ENCODE measurements around the gene SLC66A2. TPM values are rescaled to one million over a fixed set of nuclear protein-coding genes. Genes with fewer than 3 reads are reported as not detected.

The SLC66A2 gene
- total RNA-seq, 6 experiments from 2014 or later = 61.6 to 140 (median 95.8) TPM

DNA sequence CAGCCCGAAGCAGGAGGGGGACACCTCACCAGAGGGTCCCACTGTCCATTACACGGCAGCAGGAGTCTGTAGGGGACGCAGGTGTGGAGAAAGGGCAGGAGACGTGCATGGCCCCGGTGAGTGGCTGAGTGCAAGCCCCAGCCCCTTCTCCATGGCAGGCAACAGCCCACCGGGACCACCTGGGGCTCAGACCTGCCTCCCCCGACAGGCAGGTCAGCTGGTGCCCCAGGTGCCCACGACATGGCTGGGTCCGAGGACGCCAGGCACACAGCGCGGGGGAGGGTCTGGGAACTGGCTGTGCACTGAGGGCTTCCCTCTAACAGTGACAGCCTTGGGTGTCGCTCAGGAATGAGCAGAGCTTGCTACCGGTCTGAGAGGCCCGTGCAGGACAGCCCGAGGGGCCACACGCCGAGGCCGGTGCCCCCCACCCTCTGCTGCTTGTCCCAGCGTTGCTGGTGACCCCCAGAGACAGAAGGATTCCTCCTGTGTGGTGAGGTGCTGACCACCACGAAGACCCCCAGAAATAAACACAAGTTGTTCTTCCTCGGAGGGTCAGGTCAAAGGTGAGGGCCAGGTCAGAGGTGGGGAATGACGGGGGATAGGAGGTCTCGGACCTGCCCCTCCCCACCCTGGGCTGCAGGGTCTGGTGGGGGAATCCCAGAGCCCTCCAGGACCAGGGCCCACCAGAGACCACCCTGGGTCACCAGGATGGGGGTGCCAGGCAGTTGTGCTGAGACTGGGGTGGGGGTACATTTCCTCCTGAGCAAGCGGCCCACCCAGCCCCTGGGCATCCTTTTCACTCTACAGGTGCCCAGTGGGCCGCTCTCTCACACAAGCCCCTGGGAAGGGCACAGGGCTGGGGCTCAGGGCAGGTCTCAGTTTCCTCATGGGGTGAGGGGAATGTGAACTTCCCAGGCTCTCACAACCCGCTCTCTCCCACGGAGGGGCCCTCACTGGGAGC lies 50.6 kb downstream of the SLC66A2 start:
- peak in 3 of 4 donors; percentile 7 to 27 (median 12) for ATAC-seq
- DNase-seq = peak in 1 of 3 donors; percentile 46
- WGBS (ENCODE audit: insufficient coverage, low coverage, low lambda C conversion rate, missing lambda C conversion rate) = 75% methylated on average over 6 of the region's 28 CpGs
- H3K27me3 ChIP-seq = no peaks in the 10 kb centered on the region
- H3K4me1 ChIP-seq = no peaks in the 10 kb centered on the region
- no peak overlapping the region for H3K4me3 ChIP-seq
- no peak for TF ChIP-seq POLR2A (IDR thresholded peaks at IDR 0.05)
- TF ChIP-seq, protein P1, sequence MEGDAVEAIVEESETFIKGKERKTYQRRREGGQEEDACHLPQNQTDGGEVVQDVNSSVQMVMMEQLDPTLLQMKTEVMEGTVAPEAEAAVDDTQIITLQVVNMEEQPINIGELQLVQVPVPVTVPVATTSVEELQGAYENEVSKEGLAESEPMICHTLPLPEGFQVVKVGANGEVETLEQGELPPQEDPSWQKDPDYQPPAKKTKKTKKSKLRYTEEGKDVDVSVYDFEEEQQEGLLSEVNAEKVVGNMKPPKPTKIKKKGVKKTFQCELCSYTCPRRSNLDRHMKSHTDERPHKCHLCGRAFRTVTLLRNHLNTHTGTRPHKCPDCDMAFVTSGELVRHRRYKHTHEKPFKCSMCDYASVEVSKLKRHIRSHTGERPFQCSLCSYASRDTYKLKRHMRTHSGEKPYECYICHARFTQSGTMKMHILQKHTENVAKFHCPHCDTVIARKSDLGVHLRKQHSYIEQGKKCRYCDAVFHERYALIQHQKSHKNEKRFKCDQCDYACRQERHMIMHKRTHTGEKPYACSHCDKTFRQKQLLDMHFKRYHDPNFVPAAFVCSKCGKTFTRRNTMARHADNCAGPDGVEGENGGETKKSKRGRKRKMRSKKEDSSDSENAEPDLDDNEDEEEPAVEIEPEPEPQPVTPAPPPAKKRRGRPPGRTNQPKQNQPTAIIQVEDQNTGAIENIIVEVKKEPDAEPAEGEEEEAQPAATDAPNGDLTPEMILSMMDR (IDR thresholded peaks at IDR 0.05) = no peak
- intact Hi-C loops (cut with DNase I) = no loop called here
- H3K9me3 ChIP-seq = peaks cover 0 to 16% (median 4%) of the 10 kb centered on the region in 4 donors
- H3K27ac ChIP-seq = no peak overlapping the region
- H3K36me3 ChIP-seq = peaks cover 0 to 18% (median 8%) of the 10 kb centered on the region in 4 donors

DNA sequence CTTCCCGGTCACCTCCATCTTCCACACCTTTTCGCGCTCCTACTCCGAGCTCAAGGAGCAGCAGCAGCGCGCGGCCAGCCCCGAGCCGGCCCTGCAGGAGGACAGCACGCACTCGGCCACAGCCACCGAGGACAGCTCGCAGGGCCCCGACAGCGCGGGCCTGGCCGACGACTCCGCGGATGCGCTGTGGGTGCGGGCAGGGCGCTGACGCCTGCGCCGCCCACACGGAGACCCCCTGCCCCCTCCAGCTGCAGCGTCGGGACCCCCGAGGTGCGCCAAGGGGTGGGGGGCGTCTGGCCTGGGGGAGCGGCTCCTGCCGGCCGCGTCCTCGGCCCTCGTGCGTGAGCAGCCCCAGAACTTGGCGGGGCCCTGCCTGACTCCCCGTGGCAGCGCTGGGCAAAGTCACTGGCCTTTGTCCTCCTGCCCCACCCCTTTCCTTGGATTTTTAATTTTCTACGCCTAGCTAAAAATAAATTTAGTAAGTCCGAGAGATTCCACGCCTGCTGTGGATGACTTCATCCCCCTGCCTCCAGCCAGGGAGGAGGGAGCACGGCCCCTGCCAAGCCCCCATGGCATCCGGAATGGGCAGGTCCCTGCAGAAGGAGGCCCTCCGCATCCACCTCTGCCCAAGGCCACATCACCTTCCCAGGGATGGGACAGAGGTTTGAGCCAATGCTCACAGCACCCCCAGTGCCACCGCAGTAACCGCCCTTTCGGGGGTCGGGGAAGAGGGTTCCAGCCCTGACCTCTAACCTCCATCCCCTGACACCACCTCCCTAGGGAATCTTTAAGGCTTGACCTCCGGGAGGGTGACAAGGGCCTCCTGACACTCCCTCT lies 51.6 kb downstream of the SLC66A2 start:
- intact Hi-C loops (cut with DNase I) = no loop called here
- Histone ChIP-seq H3K27ac (no peak overlapping the region), H3K9me3 (peaks cover 0 to 17% (median 7%) of the 10 kb centered on the region in 4 donors), H3K27me3 (no peaks in the 10 kb centered on the region), H3K4me3 (no peak overlapping the region), H3K36me3 (peaks cover 0 to 18% (median 8%) of the 10 kb centered on the region in 4 donors), H3K4me1 (no peaks in the 10 kb centered on the region)
- TF ChIP-seq, protein P1 (IDR thresholded peaks at IDR 0.05) = no peak
- no peak for TF ChIP-seq POLR2A (IDR thresholded peaks at IDR 0.05)
- DNase-seq (peak in 2 of 3 donors; percentile 50 to 51), ATAC-seq (peak in 2 of 4 donors; percentile 4 to 11)
- WGBS (ENCODE audit: insufficient coverage, low coverage, low lambda C conversion rate, missing lambda C conversion rate) = 64% methylated on average over 5 of the region's 53 CpGs

DNA sequence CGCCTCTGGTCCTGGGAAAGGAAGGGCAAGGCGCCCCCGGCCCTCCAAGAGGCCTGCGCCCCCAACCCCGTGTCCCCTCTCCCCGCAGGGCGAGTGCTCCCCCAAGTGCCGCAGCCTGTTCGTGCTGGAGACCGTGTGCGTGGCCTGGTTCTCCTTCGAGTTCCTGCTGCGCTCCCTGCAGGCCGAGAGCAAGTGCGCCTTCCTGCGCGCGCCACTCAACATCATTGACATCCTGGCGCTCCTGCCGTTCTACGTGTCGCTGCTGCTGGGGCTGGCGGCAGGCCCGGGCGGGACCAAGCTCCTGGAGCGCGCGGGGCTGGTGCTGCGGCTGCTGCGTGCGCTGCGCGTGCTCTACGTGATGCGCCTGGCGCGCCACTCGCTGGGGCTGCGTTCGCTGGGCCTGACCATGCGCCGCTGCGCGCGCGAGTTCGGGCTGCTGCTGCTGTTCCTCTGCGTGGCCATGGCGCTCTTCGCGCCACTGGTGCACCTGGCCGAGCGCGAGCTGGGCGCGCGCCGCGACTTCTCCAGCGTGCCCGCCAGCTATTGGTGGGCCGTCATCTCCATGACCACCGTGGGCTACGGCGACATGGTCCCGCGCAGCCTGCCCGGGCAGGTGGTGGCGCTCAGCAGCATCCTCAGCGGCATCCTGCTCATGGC lies 52.4 kb downstream of the SLC66A2 start:
- intact Hi-C loops (cut with DNase I) = no loop called here
- WGBS (ENCODE audit: insufficient coverage, low coverage, low lambda C conversion rate, missing lambda C conversion rate) = 73% methylated on average over 3 of the region's 70 CpGs
- Histone ChIP-seq H3K4me1 (no peaks in the 10 kb centered on the region), H3K9me3 (peaks cover 0 to 17% (median 7%) of the 10 kb centered on the region in 4 donors), H3K4me3 (no peak overlapping the region), H3K27ac (no peak overlapping the region), H3K27me3 (no peaks in the 10 kb centered on the region), H3K36me3 (peaks cover 0 to 15% (median 8%) of the 10 kb centered on the region in 4 donors)
- peak in 1 of 3 donors; percentile 39 for DNase-seq
- ATAC-seq = no peak
- TF ChIP-seq POLR2A (IDR thresholded peaks at IDR 0.05) = no peak
- TF ChIP-seq, protein P1 (IDR thresholded peaks at IDR 0.05) = no peak
